Measurements from ENCODE around the gene BCAS4. TPM values are rescaled to one million over a fixed set of nuclear protein-coding genes. Genes with fewer than 3 reads are reported as not detected.
"Not testable (repeated sequence)": the region's sequence is repeated elsewhere in the genome, so short reads cannot be mapped to it uniquely, and the experiment has no call there.

BCAS4 gene
- total RNA-seq, 2 experiments from 2014 or later: 37.6 to 44.8 TPM

- no peaks in the 10 kb centered on the region for H3K4me1 Mint-ChIP-seq
- no peak overlapping the region for H3K4me3 Mint-ChIP-seq
- CTCF ChIA-PET: no interaction called here
Observed at GRCh38 chr20:50762435-50763220, 32.2 kb upstream of the BCAS4 start.

GRCh38 chr20:50763550-50764458 lies 31.1 kb upstream of the BCAS4 start:
- not testable (repeated sequence) for H3K4me3 Mint-ChIP-seq; H3K9me3 Mint-ChIP-seq (ENCODE audit: low read depth); H3K27ac Mint-ChIP-seq; ATAC-seq; H3K4me1 Mint-ChIP-seq; H3K36me3 Mint-ChIP-seq
- DNase-seq: peak; percentile 22
- peaks cover 13% of the 10 kb centered on the region for H3K27me3 Mint-ChIP-seq
- CTCF ChIA-PET: interaction anchor here (0.6 to 0.9 kb wide), 2 partner anchors 14 to 821 kb away, joined by 5 to 6 read pairs; no protein-coding TSS in a partner anchor

More at GRCh38 chr20:50762435-50763220, 32.2 kb upstream of the BCAS4 start:
- no peak for ATAC-seq
- no peaks in the 10 kb centered on the region for H3K9me3 Mint-ChIP-seq (ENCODE audit: low read depth)
- H3K27me3 Mint-ChIP-seq: peaks cover 10% of the 10 kb centered on the region
- no peaks in the 10 kb centered on the region for H3K36me3 Mint-ChIP-seq
- peak; percentile 33 for DNase-seq
- no peak overlapping the region for H3K27ac Mint-ChIP-seq

GRCh38 chr20:50765251-50765650 lies 29.6 kb upstream of the BCAS4 start:
- H3K27me3 Mint-ChIP-seq: peaks cover 13% of the 10 kb centered on the region
- H3K4me1 Mint-ChIP-seq; H3K27ac Mint-ChIP-seq; H3K9me3 Mint-ChIP-seq (ENCODE audit: low read depth); H3K4me3 Mint-ChIP-seq; ATAC-seq; H3K36me3 Mint-ChIP-seq: not testable (repeated sequence)
- CTCF ChIA-PET: interaction anchor here (0.9 to 1.7 kb wide), 4 partner anchors 10 to 29 kb away, joined by 3 to 4 read pairs (median 3); no protein-coding TSS in a partner anchor
- DNase-seq: peak; percentile 3

- no peak for ATAC-seq
- no peak overlapping the region for H3K4me3 Mint-ChIP-seq
- CTCF ChIA-PET: interaction anchor here (0.9 to 1.7 kb wide), 4 partner anchors 9 to 29 kb away, joined by 3 to 4 read pairs (median 3); no protein-coding TSS in a partner anchor
Observed at GRCh38 chr20:50765674-50766073, 29.2 kb upstream of the BCAS4 start.

GRCh38 chr20:50766955-50767809 lies 27.7 kb upstream of the BCAS4 start:
- CTCF ChIA-PET: not testable (repeated sequence)

More at GRCh38 chr20:50765674-50766073, 29.2 kb upstream of the BCAS4 start:
- no peaks in the 10 kb centered on the region for H3K4me1 Mint-ChIP-seq
- H3K27me3 Mint-ChIP-seq: peaks cover 13% of the 10 kb centered on the region
- no peak for DNase-seq
- H3K27ac Mint-ChIP-seq: no peak overlapping the region
- no peaks in the 10 kb centered on the region for H3K36me3 Mint-ChIP-seq
- no peaks in the 10 kb centered on the region for H3K9me3 Mint-ChIP-seq (ENCODE audit: low read depth)

GRCh38 chr20:50768991-50769390 lies 25.9 kb upstream of the BCAS4 start:
- ATAC-seq; DNase-seq; H3K36me3 Mint-ChIP-seq; H3K27ac Mint-ChIP-seq; H3K4me3 Mint-ChIP-seq; H3K4me1 Mint-ChIP-seq; H3K9me3 Mint-ChIP-seq (ENCODE audit: low read depth): not testable (repeated sequence)
- H3K27me3 Mint-ChIP-seq: peaks cover 10% of the 10 kb centered on the region
- CTCF ChIA-PET: interaction anchor here (0.6 kb wide), 1 partner anchor 1421 kb away, joined by 3 read pairs; no protein-coding TSS in a partner anchor

More at GRCh38 chr20:50766955-50767809, 27.7 kb upstream of the BCAS4 start:
- not testable (repeated sequence) for H3K9me3 Mint-ChIP-seq (ENCODE audit: low read depth); H3K36me3 Mint-ChIP-seq; ATAC-seq; H3K4me1 Mint-ChIP-seq; H3K4me3 Mint-ChIP-seq; DNase-seq; H3K27ac Mint-ChIP-seq
- H3K27me3 Mint-ChIP-seq: peaks cover 13% of the 10 kb centered on the region

GRCh38 chr20:50769551-50770085 lies 25.2 kb upstream of the BCAS4 start:
- H3K9me3 Mint-ChIP-seq (ENCODE audit: low read depth); H3K4me3 Mint-ChIP-seq; DNase-seq; H3K4me1 Mint-ChIP-seq; H3K27ac Mint-ChIP-seq; ATAC-seq; CTCF ChIA-PET; H3K36me3 Mint-ChIP-seq: not testable (repeated sequence)
- H3K27me3 Mint-ChIP-seq: peaks cover 10% of the 10 kb centered on the region

GRCh38 chr20:50771419-50772080 lies 23.3 kb upstream of the BCAS4 start:
- H3K9me3 Mint-ChIP-seq (ENCODE audit: low read depth); CTCF ChIA-PET; H3K4me3 Mint-ChIP-seq; H3K27ac Mint-ChIP-seq; H3K36me3 Mint-ChIP-seq; H3K4me1 Mint-ChIP-seq; DNase-seq; H3K27me3 Mint-ChIP-seq; ATAC-seq: not testable (repeated sequence)

- Mint-ChIP-seq H3K27me3 (peaks cover 5% of the 10 kb centered on the region), H3K4me3 (no peak overlapping the region), H3K4me1 (peaks cover 4% of the 10 kb centered on the region), H3K36me3 (no peaks in the 10 kb centered on the region), H3K27ac (no peak overlapping the region), H3K9me3 (ENCODE audit: low read depth) (no peaks in the 10 kb centered on the region)
- DNase-seq: no peak
- CTCF ChIA-PET: interaction anchor here (0.9 to 1.2 kb wide), 3 partner anchors 9 to 209 kb away, joined by 3 read pairs; no protein-coding TSS in a partner anchor
- ATAC-seq: no peak
Observed at GRCh38 chr20:50772420-50773185, 22.3 kb upstream of the BCAS4 start.

- DNase-seq: no peak
- Mint-ChIP-seq H3K9me3 (ENCODE audit: low read depth) (no peaks in the 10 kb centered on the region), H3K4me1 (peaks cover 4% of the 10 kb centered on the region), H3K27ac (no peak overlapping the region), H3K4me3 (no peak overlapping the region), H3K36me3 (no peaks in the 10 kb centered on the region), H3K27me3 (peaks cover 8% of the 10 kb centered on the region)
- CTCF ChIA-PET: interaction anchor here (0.6 to 1.5 kb wide), 3 partner anchors 9 to 25 kb away, joined by 3 read pairs; partner anchors contain the start of gene BCAS4
- ATAC-seq: no peak
Observed at GRCh38 chr20:50774515-50774914, 20.3 kb upstream of the BCAS4 start.

- H3K27me3 Mint-ChIP-seq: peaks cover 12% of the 10 kb centered on the region
- no peak overlapping the region for H3K27ac Mint-ChIP-seq
- no peaks in the 10 kb centered on the region for H3K9me3 Mint-ChIP-seq (ENCODE audit: low read depth)
- no peak overlapping the region for H3K4me3 Mint-ChIP-seq
- ATAC-seq: no peak
- peaks cover 4% of the 10 kb centered on the region for H3K4me1 Mint-ChIP-seq
- DNase-seq: no peak
- H3K36me3 Mint-ChIP-seq: no peaks in the 10 kb centered on the region
- CTCF ChIA-PET: interaction anchor here (0.8 to 1.3 kb wide), 3 partner anchors 14 to 27 kb away, joined by 3 to 5 read pairs (median 3); no protein-coding TSS in a partner anchor
Observed at GRCh38 chr20:50776122-50776817, 18.6 kb upstream of the BCAS4 start.
